ENCODE measurements around the gene WDR77.

Gene WDR77

DNA sequence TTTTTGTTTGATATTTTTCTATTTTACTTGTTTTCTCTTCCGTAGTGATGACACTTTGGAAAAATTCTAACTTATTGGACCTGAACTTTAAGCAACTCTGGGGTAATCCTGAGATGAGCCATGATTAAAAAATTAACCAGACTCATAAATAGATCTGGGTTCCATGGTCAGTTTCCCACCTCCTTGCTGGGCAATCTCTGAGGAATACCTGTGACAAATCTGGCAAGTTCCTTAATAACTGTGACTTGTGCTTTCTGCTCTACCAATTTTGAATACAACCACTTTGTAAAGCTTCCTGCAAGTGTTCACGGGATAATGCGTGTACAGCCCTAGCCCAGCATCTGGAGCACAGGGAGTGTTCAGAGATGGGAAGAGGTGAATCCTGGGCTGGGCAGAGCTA, 24.8 kb downstream of the WDR77 start:
- no peak for DNase-seq

DNA sequence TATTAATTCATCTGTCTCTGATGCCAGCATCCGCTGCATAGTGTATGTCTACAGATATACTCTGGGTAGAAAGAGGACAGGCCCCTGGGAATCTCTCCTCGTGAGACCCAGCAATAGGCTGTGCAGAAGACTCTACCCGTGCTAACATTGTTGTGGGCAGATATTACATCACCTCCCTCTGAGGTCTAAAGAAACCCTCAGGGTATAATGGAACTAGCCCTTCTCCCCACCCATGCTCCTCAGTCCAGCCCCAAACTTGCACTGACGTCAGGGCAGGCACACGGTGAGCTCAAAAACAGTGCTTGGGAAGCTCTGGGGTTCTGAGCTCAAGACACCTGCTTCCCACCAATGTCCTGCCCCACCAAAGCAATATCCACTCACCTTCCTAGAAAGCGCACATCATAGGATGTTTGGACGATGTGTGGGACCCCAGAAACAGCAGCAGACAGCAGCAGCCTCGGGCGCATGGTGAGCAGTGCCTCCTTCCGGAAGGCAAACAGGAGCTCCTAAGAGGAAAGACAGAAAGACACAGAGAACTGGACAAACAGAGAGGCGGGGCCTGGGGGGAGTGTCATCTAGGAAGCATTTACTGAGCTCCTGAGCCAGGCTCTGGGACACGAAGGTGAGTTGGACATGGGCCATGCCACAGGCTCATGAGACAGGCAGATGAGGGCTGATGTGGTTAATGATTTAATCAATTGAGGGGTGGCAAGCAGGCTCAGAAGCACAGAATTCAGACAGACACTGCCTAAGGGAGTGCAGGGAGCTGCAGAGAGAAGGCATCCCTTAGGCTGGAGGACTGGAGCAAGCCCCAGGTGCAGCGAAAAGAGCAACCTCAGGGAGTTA, 26.3 kb downstream of the WDR77 start:
- DNase-seq = no peak

DNA sequence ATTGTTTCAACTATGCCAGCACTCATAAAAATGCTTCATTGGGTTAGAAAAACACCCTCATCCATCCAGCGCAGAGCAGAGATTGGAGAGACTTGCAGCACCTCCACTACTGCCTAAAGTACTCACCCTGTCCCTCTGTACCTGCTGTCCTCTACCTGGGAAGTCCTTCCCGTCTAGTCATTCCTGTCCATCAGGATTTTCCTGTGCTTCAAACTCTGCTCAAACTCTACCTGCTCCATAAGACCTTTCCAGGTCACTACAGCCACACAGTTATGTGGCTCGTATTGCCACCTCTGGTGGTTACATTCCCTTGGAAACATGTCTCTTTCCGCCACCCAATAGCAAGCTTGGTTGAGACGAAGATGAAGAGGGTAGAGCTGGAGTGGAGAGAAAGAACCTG, 28.7 kb downstream of the WDR77 start:
- DNase-seq = no peak

GRCh38 chr1:111419037-111419436, 30.0 kb downstream of the WDR77 start:
- DNase-seq = no peak

- no peak for DNase-seq
Measured at GRCh38 chr1:111417755-111418154, 31.3 kb downstream of the WDR77 start.

- DNase-seq = no peak
Measured at GRCh38 chr1:111415461-111415860, 33.6 kb downstream of the WDR77 start.

DNA sequence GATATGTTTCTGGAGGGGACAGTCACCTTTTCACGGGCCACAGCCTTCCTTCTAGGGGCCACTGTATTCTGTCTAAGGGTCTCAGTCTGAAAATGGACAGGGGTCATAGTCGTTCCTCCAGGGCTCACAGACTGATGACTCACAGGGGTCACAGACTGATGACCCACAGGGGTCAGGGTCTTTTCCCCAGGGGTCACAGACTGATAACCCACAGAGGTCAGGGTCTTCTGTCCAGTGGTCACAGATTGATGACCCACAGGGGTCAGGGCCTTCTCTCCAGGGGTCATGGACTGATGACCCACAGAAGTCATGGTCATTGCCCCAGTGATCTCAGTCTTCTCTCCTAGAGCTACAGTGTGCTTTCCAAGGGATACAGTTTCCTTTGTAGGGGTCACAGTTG, 34.3 kb downstream of the WDR77 start:
- DNase-seq = no peak

DNA sequence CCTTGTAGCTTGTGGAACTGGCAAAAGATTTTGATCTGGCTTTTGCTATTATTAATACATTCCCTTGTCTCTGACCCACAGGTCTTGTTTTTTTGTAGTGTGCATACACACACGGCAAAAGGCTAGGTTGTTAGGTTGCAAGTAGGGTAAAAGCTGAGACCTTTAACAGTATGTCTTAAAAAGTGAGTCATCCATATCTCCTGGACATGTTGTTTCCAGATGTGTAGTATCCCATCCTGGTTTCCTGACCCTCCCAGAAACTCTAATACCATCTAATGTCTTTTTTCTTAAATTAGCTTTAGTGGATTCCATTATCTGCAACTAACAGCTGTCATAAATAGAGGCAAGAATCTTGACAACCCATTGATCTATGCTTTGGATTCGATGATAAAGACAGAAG, 36.2 kb downstream of the WDR77 start:
- no peak for DNase-seq

DNA sequence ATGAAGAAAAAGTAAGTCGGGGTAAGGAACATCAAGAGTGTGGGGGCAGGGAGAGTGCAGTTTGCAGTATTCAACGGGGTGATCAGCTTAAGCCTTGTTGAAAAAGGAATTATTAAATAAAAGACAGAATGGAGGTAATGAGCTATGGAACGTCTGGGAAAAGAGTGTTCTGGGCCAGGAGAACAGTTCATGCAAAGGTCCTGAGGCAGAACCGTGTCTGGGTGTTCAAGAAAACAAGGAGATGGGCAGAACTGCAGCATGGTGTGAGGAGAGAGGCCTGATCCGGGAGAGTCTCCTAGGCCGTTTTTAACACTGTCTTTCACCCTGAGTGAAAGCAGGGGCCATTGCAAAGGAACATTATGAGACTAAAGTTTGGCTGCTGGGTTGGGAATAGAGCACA, 41.8 kb downstream of the WDR77 start:
- no peak for DNase-seq

GRCh38 chr1:111406321-111406768, 42.7 kb downstream of the WDR77 start:
- peak; percentile 45 to 84 for DNase-seq

GRCh38 chr1:111404588-111404987, 44.5 kb downstream of the WDR77 start:
- no peak for DNase-seq

DNA sequence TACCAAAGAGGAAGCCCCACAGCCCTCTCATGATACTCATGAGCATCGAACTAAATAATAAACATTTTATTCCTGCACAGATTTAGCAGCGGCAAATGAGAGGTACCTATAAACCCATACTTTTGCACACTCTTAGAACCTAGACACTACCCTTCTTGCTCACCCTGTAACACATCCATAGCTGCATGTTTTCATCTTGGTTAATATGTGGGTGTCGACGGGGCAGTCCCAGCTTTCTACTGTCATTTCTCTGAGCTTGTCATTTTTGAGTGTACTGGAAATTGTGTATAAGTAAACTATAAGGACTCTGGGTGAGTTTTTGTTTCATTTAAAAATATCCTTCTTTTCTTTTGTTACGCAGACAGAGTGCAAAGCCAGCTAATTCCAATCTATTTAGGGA, 47.0 kb downstream of the WDR77 start:
- no peak for DNase-seq

- peak; percentile 9 to 25 for DNase-seq
Measured at GRCh38 chr1:111399792-111400610, 49.1 kb downstream of the WDR77 start.

DNA sequence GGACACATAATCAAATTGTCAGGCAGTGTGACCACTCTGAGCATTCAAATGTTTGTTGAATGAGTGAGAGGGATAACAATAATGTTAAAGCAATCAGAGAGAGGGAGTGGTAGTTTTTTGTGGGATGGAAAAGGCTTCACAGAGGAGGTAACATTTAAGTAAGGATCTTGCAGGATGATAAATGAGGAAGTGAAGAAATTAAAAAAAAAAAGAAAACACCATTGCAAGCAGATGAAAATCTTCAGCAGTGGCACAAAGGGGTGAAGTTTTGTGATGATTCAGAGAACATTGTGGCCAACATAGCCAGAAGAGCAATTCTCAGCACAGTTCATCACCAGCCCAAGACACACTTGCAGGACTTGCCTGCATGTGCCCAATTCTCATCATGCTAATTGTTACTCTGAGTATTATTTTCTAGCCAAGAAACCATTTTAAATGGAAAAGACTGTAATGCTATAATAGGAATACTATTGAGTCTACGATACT, 56.6 kb downstream of the WDR77 start:
- DNase-seq = no peak

DNA sequence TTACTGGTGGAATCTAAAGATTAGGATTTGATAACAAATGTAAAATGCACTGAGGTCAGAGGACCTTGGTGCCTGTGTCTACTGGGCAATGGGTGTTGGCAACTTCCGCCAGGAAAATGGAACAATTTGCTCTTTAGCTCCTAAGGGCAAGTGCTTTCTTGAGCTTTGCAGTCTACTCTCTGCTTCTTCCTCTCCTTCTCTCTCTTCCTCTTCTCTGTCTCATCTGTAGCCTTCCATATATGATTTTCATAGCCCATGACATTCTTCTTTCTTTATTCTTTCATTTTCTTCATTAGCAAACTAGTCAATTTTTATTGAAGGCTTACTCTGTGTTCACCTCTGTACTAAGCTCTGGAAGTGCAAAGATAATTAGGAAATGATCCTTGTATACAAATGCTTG, 57.0 kb downstream of the WDR77 start:
- no peak for DNase-seq

All from NCI-H2081 (cell line).